NCI-H2227 (cell line): ENCODE measurements around the gene TNFRSF1B.
A peak's percentile ranks its signal among the peaks of the same experiment; 100 is the strongest.
"Not testable (repeated sequence)": the region's sequence is repeated elsewhere in the genome, so short reads cannot be mapped to it uniquely, and the experiment has no call there.

Experiments
- DNase-seq: peaks from one replicate; lab custom pipeline; 2025; ENCODE audit not compliant: unreplicated experiment; lab: John Stamatoyannopoulos, UW

The TNFRSF1B gene

GRCh38 chr1:12209495-12209832, 42.7 kb downstream of the TNFRSF1B start:
- no peak for DNase-seq

- no peak for DNase-seq
Observed at GRCh38 chr1:12215118-12215961, 48.5 kb downstream of the TNFRSF1B start.

GRCh38 chr1:12219800-12220199, 53.0 kb downstream of the TNFRSF1B start:
- no peak for DNase-seq

- DNase-seq = no peak
Observed at GRCh38 chr1:12220890-12221289, 54.1 kb downstream of the TNFRSF1B start.

GRCh38 chr1:12222700-12223099, 55.9 kb downstream of the TNFRSF1B start:
- DNase-seq = not testable (repeated sequence)

GRCh38 chr1:12224092-12224491, 57.3 kb downstream of the TNFRSF1B start:
- DNase-seq = not testable (repeated sequence)

GRCh38 chr1:12228979-12229378, 62.2 kb downstream of the TNFRSF1B start:
- no peak for DNase-seq

- DNase-seq = no peak
Observed at GRCh38 chr1:12229386-12229834, 62.6 kb downstream of the TNFRSF1B start.

GRCh38 chr1:12229835-12230548, 63.2 kb downstream of the TNFRSF1B start, which contains the start of gene VPS13D:
VPS13D (plus strand) TSS chr1:12230030; CDS start chr1:12234267, 4,237 bp downstream.
- peak; percentile 92 for DNase-seq

GRCh38 chr1:12230549-12231275, 63.9 kb downstream of the TNFRSF1B start:
- DNase-seq = peak; percentile 16

GRCh38 chr1:12231276-12231595, 64.4 kb downstream of the TNFRSF1B start:
- no peak for DNase-seq

GRCh38 chr1:12232221-12232620, 65.4 kb downstream of the TNFRSF1B start:
- no peak for DNase-seq

GRCh38 chr1:12244078-12244477, 77.3 kb downstream of the TNFRSF1B start:
- peak; percentile 8 for DNase-seq

- no peak for DNase-seq
Observed at GRCh38 chr1:12244585-12244984, 77.8 kb downstream of the TNFRSF1B start.

- DNase-seq = no peak
Observed at GRCh38 chr1:12245116-12245515, 78.3 kb downstream of the TNFRSF1B start.

- no peak for DNase-seq
Observed at GRCh38 chr1:12245733-12246132, 78.9 kb downstream of the TNFRSF1B start.

GRCh38 chr1:12246584-12246983, 79.8 kb downstream of the TNFRSF1B start:
- no peak for DNase-seq

GRCh38 chr1:12249181-12249580, 82.4 kb downstream of the TNFRSF1B start:
- DNase-seq = no peak

- DNase-seq = no peak
Observed at GRCh38 chr1:12249748-12250147, 83.0 kb downstream of the TNFRSF1B start.

- DNase-seq = no peak
Observed at GRCh38 chr1:12251442-12251841, 84.7 kb downstream of the TNFRSF1B start.

- no peak for DNase-seq
Observed at GRCh38 chr1:12255913-12256312, 89.1 kb downstream of the TNFRSF1B start.

- no peak for DNase-seq
Observed at GRCh38 chr1:12258272-12258671, 91.5 kb downstream of the TNFRSF1B start.
